ENCODE data around the gene LTB. TPM values are rescaled to one million over a fixed set of nuclear protein-coding genes. Genes with fewer than 3 reads are reported as not detected.

Gene LTB
- total RNA-seq, 1 donor from 2014 or later, result not detected

DNA sequence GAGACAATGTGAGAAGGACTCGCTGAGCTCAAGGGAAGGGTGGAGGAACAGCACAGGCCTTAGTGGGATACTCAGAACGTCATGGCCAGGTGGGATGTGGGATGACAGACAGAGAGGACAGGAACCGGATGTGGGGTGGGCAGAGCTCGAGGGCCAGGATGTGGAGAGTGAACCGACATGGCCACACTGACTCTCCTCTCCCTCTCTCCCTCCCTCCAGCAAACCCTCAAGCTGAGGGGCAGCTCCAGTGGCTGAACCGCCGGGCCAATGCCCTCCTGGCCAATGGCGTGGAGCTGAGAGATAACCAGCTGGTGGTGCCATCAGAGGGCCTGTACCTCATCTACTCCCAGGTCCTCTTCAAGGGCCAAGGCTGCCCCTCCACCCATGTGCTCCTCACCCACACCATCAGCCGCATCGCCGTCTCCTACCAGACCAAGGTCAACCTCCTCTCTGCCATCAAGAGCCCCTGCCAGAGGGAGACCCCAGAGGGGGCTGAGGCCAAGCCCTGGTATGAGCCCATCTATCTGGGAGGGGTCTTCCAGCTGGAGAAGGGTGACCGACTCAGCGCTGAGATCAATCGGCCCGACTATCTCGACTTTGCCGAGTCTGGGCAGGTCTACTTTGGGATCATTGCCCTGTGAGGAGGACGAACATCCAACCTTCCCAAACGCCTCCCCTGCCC lies 5.2 kb downstream of the LTB start:
- peaks cover 16% of the 10 kb centered on the region for H3K4me1 Mint-ChIP-seq
- DNase-seq (ENCODE audit: low spot score in 2 of 2, unreplicated experiment in 2 of 2), result no peak
- no peak overlapping the region for H3K27ac Mint-ChIP-seq
- H3K27me3 Mint-ChIP-seq (ENCODE audit: low read depth), result peaks cover 2% of the 10 kb centered on the region
- H3K4me3 Mint-ChIP-seq, result no peak overlapping the region
- no peaks in the 10 kb centered on the region for H3K9me3 Mint-ChIP-seq
- H3K36me3 Mint-ChIP-seq, result no peaks in the 10 kb centered on the region
- TF ChIP-seq, protein P1, sequence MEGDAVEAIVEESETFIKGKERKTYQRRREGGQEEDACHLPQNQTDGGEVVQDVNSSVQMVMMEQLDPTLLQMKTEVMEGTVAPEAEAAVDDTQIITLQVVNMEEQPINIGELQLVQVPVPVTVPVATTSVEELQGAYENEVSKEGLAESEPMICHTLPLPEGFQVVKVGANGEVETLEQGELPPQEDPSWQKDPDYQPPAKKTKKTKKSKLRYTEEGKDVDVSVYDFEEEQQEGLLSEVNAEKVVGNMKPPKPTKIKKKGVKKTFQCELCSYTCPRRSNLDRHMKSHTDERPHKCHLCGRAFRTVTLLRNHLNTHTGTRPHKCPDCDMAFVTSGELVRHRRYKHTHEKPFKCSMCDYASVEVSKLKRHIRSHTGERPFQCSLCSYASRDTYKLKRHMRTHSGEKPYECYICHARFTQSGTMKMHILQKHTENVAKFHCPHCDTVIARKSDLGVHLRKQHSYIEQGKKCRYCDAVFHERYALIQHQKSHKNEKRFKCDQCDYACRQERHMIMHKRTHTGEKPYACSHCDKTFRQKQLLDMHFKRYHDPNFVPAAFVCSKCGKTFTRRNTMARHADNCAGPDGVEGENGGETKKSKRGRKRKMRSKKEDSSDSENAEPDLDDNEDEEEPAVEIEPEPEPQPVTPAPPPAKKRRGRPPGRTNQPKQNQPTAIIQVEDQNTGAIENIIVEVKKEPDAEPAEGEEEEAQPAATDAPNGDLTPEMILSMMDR (IDR thresholded peaks at IDR 0.05; ENCODE audit: unreplicated experiment), result no peak

DNA sequence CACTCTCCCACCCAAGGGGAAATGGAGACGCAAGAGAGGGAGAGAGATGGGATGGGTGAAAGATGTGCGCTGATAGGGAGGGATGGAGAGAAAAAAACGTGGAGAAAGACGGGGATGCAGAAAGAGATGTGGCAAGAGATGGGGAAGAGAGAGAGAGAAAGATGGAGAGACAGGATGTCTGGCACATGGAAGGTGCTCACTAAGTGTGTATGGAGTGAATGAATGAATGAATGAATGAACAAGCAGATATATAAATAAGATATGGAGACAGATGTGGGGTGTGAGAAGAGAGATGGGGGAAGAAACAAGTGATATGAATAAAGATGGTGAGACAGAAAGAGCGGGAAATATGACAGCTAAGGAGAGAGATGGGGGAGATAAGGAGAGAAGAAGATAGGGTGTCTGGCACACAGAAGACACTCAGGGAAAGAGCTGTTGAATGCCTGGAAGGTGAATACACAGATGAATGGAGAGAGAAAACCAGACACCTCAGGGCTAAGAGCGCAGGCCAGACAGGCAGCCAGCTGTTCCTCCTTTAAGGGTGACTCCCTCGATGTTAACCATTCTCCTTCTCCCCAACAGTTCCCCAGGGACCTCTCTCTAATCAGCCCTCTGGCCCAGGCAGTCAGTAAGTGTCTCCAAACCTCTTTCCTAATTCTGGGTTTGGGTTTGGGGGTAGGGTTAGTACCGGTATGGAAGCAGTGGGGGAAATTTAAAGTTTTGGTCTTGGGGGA lies 6.1 kb downstream of the LTB start:
- Mint-ChIP-seq H3K9me3 (no peaks in the 10 kb centered on the region), H3K27ac (no peak overlapping the region), H3K4me3 (no peak overlapping the region), H3K36me3 (no peaks in the 10 kb centered on the region), H3K27me3 (ENCODE audit: low read depth) (no peaks in the 10 kb centered on the region), H3K4me1 (peaks cover 7% of the 10 kb centered on the region)
- TF ChIP-seq, protein P1 (IDR thresholded peaks at IDR 0.05; ENCODE audit: unreplicated experiment), result no peak
- no peak for DNase-seq (ENCODE audit: low spot score in 2 of 2, unreplicated experiment in 2 of 2)

DNA sequence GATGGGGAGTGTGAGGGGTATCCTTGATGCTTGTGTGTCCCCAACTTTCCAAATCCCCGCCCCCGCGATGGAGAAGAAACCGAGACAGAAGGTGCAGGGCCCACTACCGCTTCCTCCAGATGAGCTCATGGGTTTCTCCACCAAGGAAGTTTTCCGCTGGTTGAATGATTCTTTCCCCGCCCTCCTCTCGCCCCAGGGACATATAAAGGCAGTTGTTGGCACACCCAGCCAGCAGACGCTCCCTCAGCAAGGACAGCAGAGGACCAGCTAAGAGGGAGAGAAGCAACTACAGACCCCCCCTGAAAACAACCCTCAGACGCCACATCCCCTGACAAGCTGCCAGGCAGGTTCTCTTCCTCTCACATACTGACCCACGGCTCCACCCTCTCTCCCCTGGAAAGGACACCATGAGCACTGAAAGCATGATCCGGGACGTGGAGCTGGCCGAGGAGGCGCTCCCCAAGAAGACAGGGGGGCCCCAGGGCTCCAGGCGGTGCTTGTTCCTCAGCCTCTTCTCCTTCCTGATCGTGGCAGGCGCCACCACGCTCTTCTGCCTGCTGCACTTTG lies 6.8 kb downstream of the LTB start, which contains the start of gene TNF:
Gene TNF (plus strand): TSS at position 231 of the 567 bp plus-strand sequence. CDS start 177 bp downstream, at position 408.
- DNase-seq (ENCODE audit: low spot score in 2 of 2, unreplicated experiment in 2 of 2), result no peak
- no peak within 1 kb of the TSS for H3K27ac Mint-ChIP-seq
- no peaks in the 10 kb centered on the region for H3K27me3 Mint-ChIP-seq (ENCODE audit: low read depth)
- H3K4me1 Mint-ChIP-seq, result peaks cover 5% of the 10 kb centered on the region
- TF ChIP-seq, protein P1 (IDR thresholded peaks at IDR 0.05; ENCODE audit: unreplicated experiment), result no peak
- H3K36me3 Mint-ChIP-seq, result no peaks in the 10 kb centered on the region
- H3K9me3 Mint-ChIP-seq, result no peaks in the 10 kb centered on the region
- H3K4me3 Mint-ChIP-seq, result no peak within 1 kb of the TSS

- H3K36me3 Mint-ChIP-seq, result no peaks in the 10 kb centered on the region
- no peaks in the 10 kb centered on the region for H3K9me3 Mint-ChIP-seq
- no peak overlapping the region for H3K4me3 Mint-ChIP-seq
- peaks cover 5% of the 10 kb centered on the region for H3K4me1 Mint-ChIP-seq
- H3K27ac Mint-ChIP-seq, result no peak overlapping the region
- DNase-seq (ENCODE audit: low spot score in 2 of 2, unreplicated experiment in 2 of 2), result no peak
- TF ChIP-seq, protein P1 (IDR thresholded peaks at IDR 0.05; ENCODE audit: unreplicated experiment), result no peak
- H3K27me3 Mint-ChIP-seq (ENCODE audit: low read depth), result no peaks in the 10 kb centered on the region
Measured at GRCh38 chr6:31574106-31575061, 7.8 kb downstream of the LTB start.
